ENCODE data around the gene PCNT. TPM values are rescaled to one million over a fixed set of nuclear protein-coding genes. Genes with fewer than 3 reads are reported as not detected.
"Not testable (repeated sequence)": the region's sequence is repeated elsewhere in the genome, so short reads cannot be mapped to it uniquely, and the experiment has no call there.

PCNT gene
- total RNA-seq, 1 experiment from 2014 or later = 5.2 TPM

GRCh38 chr21:46427516-46427915 lies 103.6 kb downstream of the PCNT start:
- no peak for DNase-seq (ENCODE audit: low spot score)

GRCh38 chr21:46428286-46428685 lies 104.3 kb downstream of the PCNT start:
- DNase-seq (ENCODE audit: low spot score) = no peak

GRCh38 chr21:46428987-46429710 lies 105.2 kb downstream of the PCNT start:
- no peak for DNase-seq (ENCODE audit: low spot score)

GRCh38 chr21:46429754-46430681 lies 106.1 kb downstream of the PCNT start:
- DNase-seq (ENCODE audit: low spot score) = no peak

GRCh38 chr21:46431448-46431847 lies 107.5 kb downstream of the PCNT start:
- DNase-seq (ENCODE audit: low spot score) = no peak

GRCh38 chr21:46431884-46432488 lies 108.0 kb downstream of the PCNT start:
- no peak for DNase-seq (ENCODE audit: low spot score)

- not testable (repeated sequence) for DNase-seq (ENCODE audit: low spot score)
Measured at GRCh38 chr21:46433116-46433515, 109.2 kb downstream of the PCNT start.

GRCh38 chr21:46434322-46434958 lies 110.5 kb downstream of the PCNT start:
- no peak for DNase-seq (ENCODE audit: low spot score)

GRCh38 chr21:46435786-46436227 lies 111.9 kb downstream of the PCNT start:
- no peak for DNase-seq (ENCODE audit: low spot score)

- DNase-seq (ENCODE audit: low spot score) = no peak
Measured at GRCh38 chr21:46436621-46437020, 112.7 kb downstream of the PCNT start.

GRCh38 chr21:46437096-46437498 lies 113.1 kb downstream of the PCNT start:
- no peak for DNase-seq (ENCODE audit: low spot score)

- no peak for DNase-seq (ENCODE audit: low spot score)
Measured at GRCh38 chr21:46437511-46437910, 113.6 kb downstream of the PCNT start.

GRCh38 chr21:46438241-46438640 lies 114.3 kb downstream of the PCNT start:
- DNase-seq (ENCODE audit: low spot score) = no peak

- DNase-seq (ENCODE audit: low spot score) = no peak
Measured at GRCh38 chr21:46439906-46440305, 116.0 kb downstream of the PCNT start.

- DNase-seq (ENCODE audit: low spot score) = no peak
Measured at GRCh38 chr21:46441331-46441730, 117.4 kb downstream of the PCNT start.

GRCh38 chr21:46441961-46442498 lies 118.1 kb downstream of the PCNT start:
- DNase-seq (ENCODE audit: low spot score) = no peak

- no peak for DNase-seq (ENCODE audit: low spot score)
Measured at GRCh38 chr21:46442938-46443337, 119.0 kb downstream of the PCNT start.

- DNase-seq (ENCODE audit: low spot score) = no peak
Measured at GRCh38 chr21:46443910-46444309, 120.0 kb downstream of the PCNT start.

GRCh38 chr21:46448108-46448507 lies 124.2 kb downstream of the PCNT start:
- DNase-seq (ENCODE audit: low spot score) = no peak

- DNase-seq (ENCODE audit: low spot score) = not testable (repeated sequence)
Measured at GRCh38 chr21:46448855-46449254, 124.9 kb downstream of the PCNT start.

- DNase-seq (ENCODE audit: low spot score) = no peak
Measured at GRCh38 chr21:46452710-46453109, 128.8 kb downstream of the PCNT start.

- DNase-seq (ENCODE audit: low spot score) = no peak
Measured at GRCh38 chr21:46454142-46454541, 130.2 kb downstream of the PCNT start.

Measured in H4 (cell line).